OCI-LY3 (cell line): ENCODE results near the gene MAP6D1.

Experiments used
- CTCF ChIP-seq: fragments of 200-600, 300-600 bp; sonication (generic); IDR thresholded peaks from 2 replicates; pipeline ENCODE4 v1.5.1; 2014; ENCODE audit warnings: antibody characterized with exemption, low read length, low read depth
- EZH2phosphoT487 ChIP-seq: fragments of 200-600 bp; shearing (Covaris generic); IDR thresholded peaks from 2 replicates; pipeline ENCODE4 v1.6.1; 2018; ENCODE audit warnings: antibody characterized with exemption, mixed run types, low read depth

GRCh38 chr3:183807881-183808280 is 17.5 kb downstream of the MAP6D1 start:
- TF ChIP-seq CTCF (no peak), EZH2phosphoT487 (no peak)
